Liver (tissue), 9 donors: ENCODE results near the gene PPP6R1. TPM values are rescaled to one million over a fixed set of nuclear protein-coding genes. Genes with fewer than 3 reads are reported as not detected.
A peak's percentile ranks its signal among the peaks of the same experiment; 100 is the strongest.

Source experiments
- DNase-seq: peaks from one replicate; pipeline ENCODE4 v3.0.0-alpha.2; 2017; ENCODE audit warnings: low spot score
- H3K27ac ChIP-seq, 2 donors: one replicate each; pipeline ENCODE4 v1.7.0; 2013; ENCODE audit warnings: inconsistent platforms in 2 of 2, low read length in 2 of 2, control low read depth in 1 of 2, low read depth in 1 of 2, mild to moderate bottlenecking in 1 of 2
- H3K27me3 ChIP-seq, 4 donors: one replicate each; pipeline versions ENCODE4 v1.6.1 to v1.7.0; 2013; ENCODE audit warnings: low read length in 3 of 4, inconsistent platforms in 1 of 4, mild to moderate bottlenecking in 1 of 4, moderate library complexity in 1 of 4; ENCODE audit not compliant: control insufficient read depth in 4 of 4, insufficient read depth in 4 of 4
- H3K36me3 ChIP-seq, 4 donors: one replicate each; pipeline versions ENCODE4 v1.6.1 to v1.7.0; 2013; ENCODE audit warnings: low read length in 3 of 4, mild to moderate bottlenecking in 3 of 4, low read depth in 1 of 4, moderate library complexity in 1 of 4; ENCODE audit not compliant: control insufficient read depth in 4 of 4, insufficient read depth in 3 of 4
- H3K4me1 ChIP-seq, 4 donors: one replicate each; pipeline versions ENCODE4 v1.6.1 to v1.7.0; 2013; ENCODE audit warnings: low read length in 3 of 4, mild to moderate bottlenecking in 3 of 4, moderate library complexity in 1 of 4; ENCODE audit not compliant: control insufficient read depth in 4 of 4, insufficient read depth in 4 of 4
- H3K4me3 ChIP-seq, 3 donors: one replicate each; pipeline versions ENCODE4 v1.6.1 to v1.7.0; 2013; ENCODE audit warnings: low read length in 3 of 3, control low read depth in 1 of 3, low read depth in 1 of 3, mild to moderate bottlenecking in 1 of 3
- H3K9ac ChIP-seq, 2 donors: one replicate each; pipeline ENCODE4 v1.7.0; 2013; ENCODE audit warnings: low read length in 2 of 2, mild to moderate bottlenecking in 2 of 2, moderate library complexity in 2 of 2, control low read depth in 1 of 2, low read depth in 1 of 2
- H3K9me3 ChIP-seq, 4 donors: one replicate each; pipeline versions ENCODE4 v1.6.1 to v1.7.0; 2013; ENCODE audit warnings: low read length in 3 of 4; ENCODE audit not compliant: control insufficient read depth in 4 of 4
- CTCF ChIP-seq: fragments of 150-350 bp; IDR thresholded peaks from 2 replicates; pipeline ENCODE4 v1.5.1; 2017; ENCODE audit warnings: improper control_type of control experiment, low read depth, low read length; ENCODE audit not compliant: missing input control
- EGR1 ChIP-seq, 2 donors: IDR thresholded peaks; 2 replicates each; pipeline ENCODE4 v1.6.1; 2016 to 2018; ENCODE audit warnings: antibody characterized with exemption in 2 of 2, low read depth in 2 of 2
- FOXA1 ChIP-seq: IDR thresholded peaks from 2 replicates; pipeline ENCODE4 v1.6.1; 2016; ENCODE audit warnings: antibody characterized with exemption
- FOXA2 ChIP-seq: IDR thresholded peaks from 2 replicates; pipeline ENCODE4 v1.6.1; 2016; ENCODE audit warnings: antibody characterized with exemption
- GABPA ChIP-seq, 2 donors: IDR thresholded peaks in 1 of 2; conservative IDR thresholded peaks in 1 of 2; 2 replicates each; pipeline ENCODE4 v1.6.1; 2016; ENCODE audit warnings: antibody characterized with exemption in 2 of 2, mild to moderate bottlenecking in 1 of 2, moderate library complexity in 1 of 2
- HNF4A ChIP-seq, 2 donors: conservative IDR thresholded peaks; 2 replicates each; pipeline ENCODE4 v1.6.1; 2016; ENCODE audit warnings: antibody characterized with exemption in 2 of 2, mild to moderate bottlenecking in 2 of 2
- HNF4G ChIP-seq: IDR thresholded peaks from 2 replicates; pipeline ENCODE4 v1.6.1; 2016; ENCODE audit warnings: antibody characterized with exemption
- RXRA ChIP-seq, 2 donors: IDR thresholded peaks; 2 replicates each; pipeline ENCODE4 v1.6.1; 2017 to 2018; ENCODE audit warnings: antibody characterized with exemption in 2 of 2, mild to moderate bottlenecking in 1 of 2
- SP1 ChIP-seq: IDR thresholded peaks from 2 replicates; pipeline ENCODE4 v1.6.1; 2018; ENCODE audit warnings: antibody characterized with exemption, mild to moderate bottlenecking
- WGBS: extraction: QIAGEN DNeasy Blood & Tissue Kit; methylation state at CpG from one replicate; pipeline ENCODE4 v1.1.7; 2013; 5-methylcytosine and 5-hydroxymethylcytosine counted together
- polyA plus RNA-seq, 2 donors: library from polyadenylated mRNA; stranded (reverse) in 1 of 2; unstranded in 1 of 2; fragments of 200-250 nt in 1 of 2; fragments of >200 nt in 1 of 2; fragmentation: Nextera tagmentation in 1 of 2; extraction: Ambion mirVana in 1 of 2; gene quantifications; one replicate each; pipeline versions ENCODE4 v1.2.1 to v1.2.3, GENCODE V29; 2013 to 2015
- total RNA-seq, 2 donors: library from RNA; depleted of rRNA; stranded (reverse); fragments of >200 nt; gene quantifications; one replicate each; pipeline ENCODE4 v1.2.3, GENCODE V29; 2014
- TF ChIP-seq, protein P1 (sequence below): IDR thresholded peaks from 2 replicates; pipeline ENCODE4 v1.6.1; 2016; ENCODE audit warnings: antibody characterized with exemption
- TF ChIP-seq, protein P2 (sequence below): IDR thresholded peaks from 2 replicates; pipeline ENCODE4 v1.6.1; 2016; ENCODE audit warnings: antibody characterized with exemption
- donor health status: healthy.
- donor health status: healthy.
- donor health status: healthy.
- donor health status: healthy.
- donor health status: healthy.

Gene PPP6R1
- total and polyA plus RNA-seq, 4 donors, result 5.5 to 40.1 (median 22.5) TPM

DNA sequence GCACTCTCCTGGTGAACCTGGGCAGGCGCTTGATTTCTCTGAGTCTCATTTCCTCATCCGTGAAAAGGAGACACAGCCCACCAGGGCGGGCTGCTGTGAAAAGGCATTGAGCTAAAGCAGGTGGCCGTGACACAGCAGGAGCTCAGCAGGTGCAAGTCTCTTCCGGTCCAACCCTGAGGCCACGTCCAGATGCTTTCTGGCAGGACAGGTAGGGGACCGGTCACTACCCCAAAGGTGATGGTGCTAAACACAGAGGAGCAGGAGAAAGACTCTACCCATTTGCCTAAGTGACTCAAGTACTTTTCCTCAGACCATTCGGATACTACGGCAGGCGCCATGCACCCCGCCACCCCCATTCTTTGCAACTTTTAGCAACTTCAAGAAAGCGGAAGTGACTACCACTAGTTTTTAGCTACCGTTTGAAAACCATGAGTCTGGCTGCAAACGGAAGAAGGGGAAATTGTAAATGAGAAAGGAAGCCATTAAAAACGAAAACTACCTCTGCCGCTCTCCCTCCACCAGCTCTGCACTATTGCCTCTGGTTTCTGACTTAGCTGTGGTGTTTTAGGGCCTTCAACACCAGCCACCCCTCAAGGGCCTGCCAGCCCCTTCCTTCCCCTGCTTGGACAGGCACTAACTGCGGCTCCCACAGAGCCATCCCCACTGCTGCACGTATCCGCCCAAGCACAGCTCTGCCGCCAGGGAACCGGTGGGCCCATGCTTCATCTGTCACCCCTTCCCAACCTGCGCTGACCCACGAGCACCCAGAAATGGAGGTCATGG is 4.8 kb downstream of the PPP6R1 start (continued):
- TF ChIP-seq CTCF (no peak), FOXA1 (no peak), SP1 (no peak)

GRCh38 chr19:55252760-55253663 is 5.8 kb downstream of the PPP6R1 start:
- Histone ChIP-seq H3K27ac (peak overlapping the region in 1 of 2 donors; percentile 82), H3K4me1 (peaks cover 2 to 55% (median 35%) of the 10 kb centered on the region in 4 donors)
- 87% methylated on average over 21 of the region's 21 CpGs for WGBS

More at GRCh38 chr19:55252760-55253663, 5.8 kb downstream of the PPP6R1 start:
- Histone ChIP-seq H3K9ac (no peak overlapping the region), H3K9me3 (no peaks in the 10 kb centered on the region), H3K27me3 (no peaks in the 10 kb centered on the region), H3K4me3 (no peak overlapping the region), H3K36me3 (no peaks in the 10 kb centered on the region)
- TF ChIP-seq HNF4A (conservative IDR thresholded peaks at IDR 0.05), result no peak
- TF ChIP-seq CTCF, result no peak
- TF ChIP-seq FOXA1, result no peak
- TF ChIP-seq FOXA2, result no peak
- TF ChIP-seq, protein P1, sequence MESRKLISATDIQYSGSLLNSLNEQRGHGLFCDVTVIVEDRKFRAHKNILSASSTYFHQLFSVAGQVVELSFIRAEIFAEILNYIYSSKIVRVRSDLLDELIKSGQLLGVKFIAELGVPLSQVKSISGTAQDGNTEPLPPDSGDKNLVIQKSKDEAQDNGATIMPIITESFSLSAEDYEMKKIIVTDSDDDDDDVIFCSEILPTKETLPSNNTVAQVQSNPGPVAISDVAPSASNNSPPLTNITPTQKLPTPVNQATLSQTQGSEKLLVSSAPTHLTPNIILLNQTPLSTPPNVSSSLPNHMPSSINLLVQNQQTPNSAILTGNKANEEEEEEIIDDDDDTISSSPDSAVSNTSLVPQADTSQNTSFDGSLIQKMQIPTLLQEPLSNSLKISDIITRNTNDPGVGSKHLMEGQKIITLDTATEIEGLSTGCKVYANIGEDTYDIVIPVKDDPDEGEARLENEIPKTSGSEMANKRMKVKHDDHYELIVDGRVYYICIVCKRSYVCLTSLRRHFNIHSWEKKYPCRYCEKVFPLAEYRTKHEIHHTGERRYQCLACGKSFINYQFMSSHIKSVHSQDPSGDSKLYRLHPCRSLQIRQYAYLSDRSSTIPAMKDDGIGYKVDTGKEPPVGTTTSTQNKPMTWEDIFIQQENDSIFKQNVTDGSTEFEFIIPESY, result no peak
- TF ChIP-seq HNF4G, result no peak
- TF ChIP-seq RXRA (IDR thresholded peaks at IDR 0.05), result no peak
- TF ChIP-seq, protein P2, sequence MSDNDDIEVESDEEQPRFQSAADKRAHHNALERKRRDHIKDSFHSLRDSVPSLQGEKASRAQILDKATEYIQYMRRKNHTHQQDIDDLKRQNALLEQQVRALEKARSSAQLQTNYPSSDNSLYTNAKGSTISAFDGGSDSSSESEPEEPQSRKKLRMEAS, result no peak
- no peak for TF ChIP-seq EGR1 (IDR thresholded peaks at IDR 0.05; ENCODE audit: low read depth in 2 of 2)
- no peak for TF ChIP-seq GABPA (IDR thresholded peaks at IDR 0.05 in 1 of 2, conservative IDR thresholded peaks at IDR 0.05 in 1 of 2)
- no peak for DNase-seq
